Lung (tissue), 12 donors: ENCODE data around the gene TOP3A. TPM values are rescaled to one million over a fixed set of nuclear protein-coding genes. Genes with fewer than 3 reads are reported as not detected.

Experiments used
- ATAC-seq: fragments of 200-7000 bp; cut with Tn5 transposase; one replicate; pipeline ENCODE4 v1.9.1; 2020; ENCODE audit warnings: moderate number of reproducible peaks; ENCODE audit not compliant: insufficient read depth, low FRiP score
- DNase-seq, 3 donors: peaks; one replicate each; pipeline ENCODE4 v3.0.0-alpha.2; 2013 to 2017
- H3K27ac ChIP-seq, 2 donors: one replicate each; pipeline ENCODE4 v1.5.1; 2013; ENCODE audit warnings: mild to moderate bottlenecking in 2 of 2, moderate library complexity in 2 of 2, control low read depth in 1 of 2, inconsistent platforms in 1 of 2, low read depth in 1 of 2, low read length in 1 of 2
- H3K27me3 ChIP-seq, 3 donors: one replicate each; pipeline ENCODE4 v1.5.1; 2013; ENCODE audit warnings: low read length in 2 of 3; ENCODE audit not compliant: control insufficient read depth in 3 of 3, insufficient read depth in 3 of 3
- H3K36me3 ChIP-seq, 4 donors: one replicate each; pipeline ENCODE4 v1.5.1; 2013; ENCODE audit warnings: low read length in 4 of 4, mild to moderate bottlenecking in 1 of 4, moderate library complexity in 1 of 4; ENCODE audit not compliant: control insufficient read depth in 4 of 4, insufficient read depth in 4 of 4
- H3K4me1 ChIP-seq, 5 donors: one replicate each; pipeline ENCODE4 v1.5.1; 2013; ENCODE audit warnings: low read length in 5 of 5, mild to moderate bottlenecking in 2 of 5, moderate library complexity in 1 of 5; ENCODE audit not compliant: control insufficient read depth in 5 of 5, insufficient read depth in 5 of 5
- H3K4me3 ChIP-seq: one replicate; pipeline ENCODE4 v1.5.1; 2013; ENCODE audit warnings: mild to moderate bottlenecking, control low read depth, moderate library complexity
- H3K9ac ChIP-seq, 2 donors: one replicate each; pipeline ENCODE4 v1.5.1; 2013; ENCODE audit warnings: low read length in 2 of 2, control low read depth in 1 of 2; ENCODE audit not compliant: insufficient read depth in 1 of 2
- H3K9me3 ChIP-seq, 4 donors: one replicate each; pipeline ENCODE4 v1.5.1; 2013; ENCODE audit warnings: low read length in 3 of 4, mild to moderate bottlenecking in 1 of 4, moderate library complexity in 1 of 4; ENCODE audit not compliant: control insufficient read depth in 4 of 4, insufficient read depth in 3 of 4
- WGBS, 2 donors: extraction: QIAGEN DNeasy Blood & Tissue Kit; methylation state at CpG; one replicate each; pipeline ENCODE4 v1.1.7; 2013; 5-methylcytosine and 5-hydroxymethylcytosine counted together
- polyA plus RNA-seq, 2 donors: library from polyadenylated mRNA; stranded (reverse); fragments of 200-250 nt; gene quantifications; one replicate each; pipeline ENCODE4 v1.2.1, GENCODE V29; 2013
- total RNA-seq, 2 donors: library from RNA; depleted of rRNA in 1 of 2; stranded (reverse); fragments of >200 nt in 1 of 2; gene quantifications; one replicate each; pipeline ENCODE4 v1.2.1, GENCODE V29; 2014 to 2021
- TF ChIP-seq, protein P1 (sequence below): IDR thresholded peaks from 2 replicates; pipeline ENCODE4 v1.5.1; 2012; ENCODE audit warnings: mild to moderate bottlenecking; ENCODE audit errors: control extremely low read depth, extremely low read depth
- donor health status: control.
- donor health status: control.
- donor health status: Bipolar disorder and iron deficiency.
- donor health status: healthy.
- donor health status: DM: yes; HTN: yes; CAD: no.

Gene TOP3A
- total and polyA plus RNA-seq, 4 donors = 14.6 to 41.4 (median 26.8) TPM

DNA sequence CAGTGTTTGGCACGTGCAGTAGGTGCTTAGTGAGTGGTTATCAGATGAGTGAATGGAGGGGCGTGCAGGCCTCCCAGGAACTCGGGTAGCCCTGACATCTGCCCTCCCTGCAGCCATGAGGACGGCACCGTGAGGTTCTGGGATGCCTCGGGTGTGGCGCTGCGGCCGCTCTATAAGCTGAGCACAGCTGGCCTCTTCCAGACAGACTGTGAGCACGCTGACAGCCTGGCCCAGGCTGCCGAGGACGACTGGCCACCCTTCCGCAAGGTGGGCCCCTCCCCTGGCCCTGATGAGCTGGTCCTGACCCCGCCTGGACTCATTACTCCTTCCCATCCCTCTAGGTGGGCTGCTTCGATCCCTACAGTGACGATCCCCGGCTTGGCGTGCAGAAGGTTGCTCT is 78.3 kb downstream of the TOP3A start:
- Histone ChIP-seq H3K9ac (no peak overlapping the region), H3K9me3 (no peaks in the 10 kb centered on the region), H3K36me3 (peaks cover 0 to 46% (median 32%) of the 10 kb centered on the region in 4 donors), H3K27ac (no peak overlapping the region), H3K4me1 (no peaks in the 10 kb centered on the region), H3K27me3 (no peaks in the 10 kb centered on the region), H3K4me3 (no peak overlapping the region)
- TF ChIP-seq, protein P1, sequence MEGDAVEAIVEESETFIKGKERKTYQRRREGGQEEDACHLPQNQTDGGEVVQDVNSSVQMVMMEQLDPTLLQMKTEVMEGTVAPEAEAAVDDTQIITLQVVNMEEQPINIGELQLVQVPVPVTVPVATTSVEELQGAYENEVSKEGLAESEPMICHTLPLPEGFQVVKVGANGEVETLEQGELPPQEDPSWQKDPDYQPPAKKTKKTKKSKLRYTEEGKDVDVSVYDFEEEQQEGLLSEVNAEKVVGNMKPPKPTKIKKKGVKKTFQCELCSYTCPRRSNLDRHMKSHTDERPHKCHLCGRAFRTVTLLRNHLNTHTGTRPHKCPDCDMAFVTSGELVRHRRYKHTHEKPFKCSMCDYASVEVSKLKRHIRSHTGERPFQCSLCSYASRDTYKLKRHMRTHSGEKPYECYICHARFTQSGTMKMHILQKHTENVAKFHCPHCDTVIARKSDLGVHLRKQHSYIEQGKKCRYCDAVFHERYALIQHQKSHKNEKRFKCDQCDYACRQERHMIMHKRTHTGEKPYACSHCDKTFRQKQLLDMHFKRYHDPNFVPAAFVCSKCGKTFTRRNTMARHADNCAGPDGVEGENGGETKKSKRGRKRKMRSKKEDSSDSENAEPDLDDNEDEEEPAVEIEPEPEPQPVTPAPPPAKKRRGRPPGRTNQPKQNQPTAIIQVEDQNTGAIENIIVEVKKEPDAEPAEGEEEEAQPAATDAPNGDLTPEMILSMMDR = no peak
- ATAC-seq (no peak), DNase-seq (no peak)
- 95% methylated on average over 18 of the region's 18 CpGs for WGBS, 2 donors

DNA sequence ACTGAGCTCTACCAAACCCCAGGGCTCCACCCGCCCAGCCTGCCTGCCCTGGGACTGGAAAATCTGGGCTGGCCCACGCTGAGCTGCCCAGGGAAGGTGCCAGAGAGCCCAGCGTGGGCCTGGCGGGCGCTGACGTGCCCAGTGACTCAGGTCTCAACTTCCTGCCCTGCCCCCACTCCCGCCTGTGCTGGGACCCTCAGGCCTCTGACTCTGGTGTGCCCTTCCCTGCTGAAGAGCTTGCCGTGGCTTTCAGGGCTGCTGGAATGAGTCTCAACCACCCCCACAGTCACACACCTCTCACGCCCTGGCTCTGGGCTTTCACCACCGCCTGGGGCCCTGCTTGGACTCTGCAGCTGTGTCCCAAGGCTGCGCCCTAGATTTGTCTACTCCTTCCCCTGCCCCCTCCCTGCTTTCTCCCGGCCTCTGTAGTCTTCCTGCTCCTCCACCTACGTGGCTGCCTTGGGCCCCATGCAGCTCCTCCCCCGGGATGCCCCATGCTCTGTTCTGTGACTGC is 79.0 kb downstream of the TOP3A start:
- Histone ChIP-seq H3K36me3 (peaks cover 0 to 42% (median 27%) of the 10 kb centered on the region in 4 donors), H3K27me3 (no peaks in the 10 kb centered on the region), H3K4me3 (no peak overlapping the region), H3K9ac (no peak overlapping the region), H3K27ac (no peak overlapping the region), H3K4me1 (no peaks in the 10 kb centered on the region), H3K9me3 (no peaks in the 10 kb centered on the region)
- ATAC-seq (no peak), DNase-seq (no peak)
- TF ChIP-seq, protein P1 = no peak
- 73 to 78% methylated on average over 14 of the region's 14 CpGs for WGBS, 2 donors

DNA sequence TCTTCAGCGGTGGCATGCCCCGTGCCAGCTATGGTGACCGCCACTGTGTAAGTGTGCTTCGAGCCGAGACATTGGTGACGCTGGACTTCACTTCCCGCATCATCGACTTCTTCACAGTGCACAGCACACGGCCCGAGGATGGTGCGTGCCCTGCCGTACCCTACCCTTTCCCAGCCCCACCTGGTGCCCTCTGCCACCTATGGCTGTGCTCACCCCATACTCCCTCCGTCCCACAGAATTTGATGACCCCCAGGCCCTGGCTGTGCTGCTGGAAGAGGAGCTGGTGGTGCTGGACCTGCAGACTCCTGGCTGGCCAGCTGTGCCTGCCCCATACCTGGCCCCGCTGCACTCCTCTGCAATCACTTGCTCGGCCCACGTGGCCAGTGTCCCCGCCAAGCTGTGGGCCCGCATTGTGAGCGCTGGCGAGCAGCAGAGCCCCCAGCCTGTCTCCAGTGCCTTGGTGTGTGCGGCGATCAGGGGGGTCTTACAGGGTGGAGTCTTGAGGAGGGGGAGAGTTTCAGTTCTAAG is 79.9 kb downstream of the TOP3A start:
- TF ChIP-seq, protein P1 = no peak
- H3K4me3 ChIP-seq = no peak overlapping the region
- no peaks in the 10 kb centered on the region for H3K9me3 ChIP-seq
- no peak overlapping the region for H3K9ac ChIP-seq
- peaks cover 0 to 42% (median 26%) of the 10 kb centered on the region in 4 donors for H3K36me3 ChIP-seq
- WGBS, 2 donors = 96 to 97% methylated on average over 22 of the region's 22 CpGs
- ATAC-seq = no peak
- DNase-seq = no peak
- no peaks in the 10 kb centered on the region for H3K4me1 ChIP-seq
- H3K27ac ChIP-seq = no peak overlapping the region
- no peaks in the 10 kb centered on the region for H3K27me3 ChIP-seq
